H1 (cell line): Measurements from ENCODE around the gene ELMO3. TPM values are rescaled to one million over a fixed set of nuclear protein-coding genes. Genes with fewer than 3 reads are reported as not detected.

Experiments used
- EGR1 ChIP-seq: IDR thresholded peaks from 2 replicates; pipeline ENCODE4 v1.6.1; 2011; ENCODE audit warnings: low read depth, low read length, borderline replicate concordance
- JUN ChIP-seq: IDR thresholded peaks from 2 replicates; pipeline ENCODE4 v1.6.1; 2011; ENCODE audit warnings: low read depth, mild to moderate bottlenecking, improper control_type of control experiment, low read length
- RXRA ChIP-seq: IDR thresholded peaks from 2 replicates; pipeline ENCODE4 v1.6.1; 2011; ENCODE audit warnings: low read depth, mild to moderate bottlenecking, low read length, moderate library complexity; ENCODE audit not compliant: insufficient read depth
- SP1 ChIP-seq: IDR thresholded peaks from 2 replicates; pipeline ENCODE4 v1.6.1; 2011; ENCODE audit warnings: low read depth, low read length
- polyA plus RNA-seq, 7 experiments: library from polyadenylated mRNA; depleted of rRNA in 3 of 7; stranded (reverse) in 5 of 7; unstranded in 2 of 7; fragments of >200 nt in 5 of 7; fragments of 200-250 nt in 2 of 7; gene quantifications; 1 replicate in 5 of 7; 2 replicates in 1 of 7; 4 replicates in 1 of 7; pipeline versions ENCODE4 v1.2.1 to v1.2.3, GENCODE V29; 2011 to 2013; ENCODE audit warnings: missing spikeins in 2 of 7, mixed read lengths in 2 of 7
- total RNA-seq: library from RNA; stranded (reverse); fragmentation: NEBNext Ultra II Directional; extraction: Animal tissue kit (Norgen Biotek cat#: 25700); gene quantifications from 2 replicates; pipeline ENCODE4 v1.2.1, GENCODE V29; 2021
- TF ChIP-seq, protein P1 (sequence below), 3 experiments: IDR thresholded peaks; 1 replicate in 2 of 3; 2 replicates in 1 of 3; pipeline versions ENCODE4 v1.5.1 to v1.6.1; 2011; ENCODE audit warnings: low read length in 3 of 3, mild to moderate bottlenecking in 3 of 3, inconsistent platforms in 2 of 3, low read depth in 1 of 3, moderate library complexity in 1 of 3; ENCODE audit not compliant: insufficient read depth in 1 of 3; ENCODE audit errors: control extremely low read depth in 1 of 3
- TF ChIP-seq, protein P2 (sequence below): IDR thresholded peaks from 2 replicates; pipeline ENCODE4 v1.6.1; 2012; ENCODE audit warnings: inconsistent platforms

The ELMO3 gene
- total and polyA plus RNA-seq, 2 of the 8 experiments (the other 6 are each of a cell fraction or from before 2014, with no cell fraction given) = 9.6 to 10.9 TPM

DNA sequence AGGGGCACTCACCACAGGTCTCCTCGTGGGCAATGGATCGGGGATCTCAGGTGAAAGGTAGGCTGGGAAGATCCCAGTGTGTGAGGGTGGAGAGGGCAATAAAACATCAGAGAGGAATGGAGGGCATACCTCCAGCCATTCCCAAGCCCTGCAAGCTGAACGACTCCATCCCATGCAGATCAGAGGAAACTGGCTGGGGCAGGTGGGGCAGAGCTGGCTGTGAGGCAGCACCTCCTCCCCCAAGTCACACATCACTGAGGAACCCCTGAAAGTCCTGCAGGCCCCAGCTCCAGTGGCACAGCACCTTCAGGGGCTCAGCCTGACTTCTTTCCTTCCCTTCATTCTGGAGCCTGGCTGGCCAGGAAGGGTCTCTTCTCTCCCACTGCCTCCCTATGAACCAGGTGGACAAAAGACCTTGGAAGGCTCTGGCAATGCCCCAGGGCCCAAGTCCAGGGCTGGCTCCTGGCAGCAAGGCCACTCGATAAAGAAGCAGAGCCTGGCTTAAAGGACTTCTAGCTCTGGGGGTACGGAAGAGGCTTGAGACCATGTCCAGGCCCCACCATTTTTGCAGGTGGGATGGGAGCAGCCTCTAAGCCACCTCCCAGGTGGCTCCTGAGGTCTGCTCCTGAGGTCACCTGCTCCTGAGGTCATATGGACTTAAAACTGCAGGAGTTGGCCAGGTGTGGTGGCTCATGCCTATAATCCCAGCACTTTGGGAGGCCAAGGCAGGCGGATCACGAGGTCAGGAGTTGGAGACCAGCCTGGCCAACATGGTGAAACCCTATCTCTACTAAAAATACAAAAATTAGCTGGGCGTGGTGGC lies 14.5 kb downstream of the ELMO3 start (continued):
- TF ChIP-seq, protein P1, sequence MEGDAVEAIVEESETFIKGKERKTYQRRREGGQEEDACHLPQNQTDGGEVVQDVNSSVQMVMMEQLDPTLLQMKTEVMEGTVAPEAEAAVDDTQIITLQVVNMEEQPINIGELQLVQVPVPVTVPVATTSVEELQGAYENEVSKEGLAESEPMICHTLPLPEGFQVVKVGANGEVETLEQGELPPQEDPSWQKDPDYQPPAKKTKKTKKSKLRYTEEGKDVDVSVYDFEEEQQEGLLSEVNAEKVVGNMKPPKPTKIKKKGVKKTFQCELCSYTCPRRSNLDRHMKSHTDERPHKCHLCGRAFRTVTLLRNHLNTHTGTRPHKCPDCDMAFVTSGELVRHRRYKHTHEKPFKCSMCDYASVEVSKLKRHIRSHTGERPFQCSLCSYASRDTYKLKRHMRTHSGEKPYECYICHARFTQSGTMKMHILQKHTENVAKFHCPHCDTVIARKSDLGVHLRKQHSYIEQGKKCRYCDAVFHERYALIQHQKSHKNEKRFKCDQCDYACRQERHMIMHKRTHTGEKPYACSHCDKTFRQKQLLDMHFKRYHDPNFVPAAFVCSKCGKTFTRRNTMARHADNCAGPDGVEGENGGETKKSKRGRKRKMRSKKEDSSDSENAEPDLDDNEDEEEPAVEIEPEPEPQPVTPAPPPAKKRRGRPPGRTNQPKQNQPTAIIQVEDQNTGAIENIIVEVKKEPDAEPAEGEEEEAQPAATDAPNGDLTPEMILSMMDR (IDR thresholded peaks at IDR 0.05; ENCODE audit: control extremely low read depth in 1 of 3, insufficient read depth in 1 of 3, low read depth in 1 of 3, low read length in 3 of 3) = no peak
- TF ChIP-seq EGR1 (no peak), SP1 (no peak), RXRA (no peak), JUN (no peak)
- TF ChIP-seq, protein P2, sequence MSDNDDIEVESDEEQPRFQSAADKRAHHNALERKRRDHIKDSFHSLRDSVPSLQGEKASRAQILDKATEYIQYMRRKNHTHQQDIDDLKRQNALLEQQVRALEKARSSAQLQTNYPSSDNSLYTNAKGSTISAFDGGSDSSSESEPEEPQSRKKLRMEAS = no peak
